ENCODE measurements around the gene CACNA1G.

- TF ChIP-seq CTCF (conservative IDR thresholded peaks at IDR 0.05; ENCODE audit: low read length): no peak
- TF ChIP-seq EZH2phosphoT487 (IDR thresholded peaks at IDR 0.05; ENCODE audit: borderline replicate concordance, low read depth, low read length): no peak
Observed at GRCh38 chr17:50638966-50639713, 78.6 kb downstream of the CACNA1G start.
